Suprapubic skin (tissue), 3 donors: ENCODE results near the gene STAG1.

ENCODE experiments used
- POLR2A ChIP-seq, 2 donors: fragments of 450-650 bp; IDR thresholded peaks; one replicate each; pipeline ENCODE4 v1.6.1; 2017; ENCODE audit warnings: antibody characterized with exemption in 2 of 2, mild to moderate bottlenecking in 2 of 2, moderate library complexity in 2 of 2
- TF ChIP-seq, protein P1 (sequence below), 2 donors: fragments of 200-600 bp in 1 of 2; fragments of 450-650 bp in 1 of 2; sonication (generic) in 1 of 2; IDR thresholded peaks; one replicate each; pipeline ENCODE4 v1.5.1; 2016 to 2019; ENCODE audit warnings: antibody characterized with exemption in 2 of 2, mild to moderate bottlenecking in 1 of 2, moderate library complexity in 1 of 2

DNA sequence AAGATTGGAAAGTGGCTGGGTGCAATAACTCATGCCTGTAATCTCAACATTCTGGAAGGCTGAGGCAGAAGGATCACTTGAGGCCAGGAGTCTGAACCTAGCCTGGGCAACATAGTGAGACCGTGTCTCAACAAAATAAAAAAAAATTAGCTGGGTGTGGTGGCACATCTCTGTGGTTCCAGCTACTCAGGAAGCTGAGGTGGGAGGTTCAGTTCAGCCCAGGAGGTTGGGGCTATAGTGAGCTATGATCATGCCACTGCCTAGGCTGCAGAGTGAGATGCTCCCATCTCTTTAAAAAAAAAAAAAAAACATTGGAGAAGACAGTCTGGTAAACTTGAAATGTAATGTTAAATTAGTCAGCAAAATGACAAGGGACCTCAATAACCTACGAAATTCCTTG lies 57.9 kb downstream of the STAG1 start:
- TF ChIP-seq, protein P1, sequence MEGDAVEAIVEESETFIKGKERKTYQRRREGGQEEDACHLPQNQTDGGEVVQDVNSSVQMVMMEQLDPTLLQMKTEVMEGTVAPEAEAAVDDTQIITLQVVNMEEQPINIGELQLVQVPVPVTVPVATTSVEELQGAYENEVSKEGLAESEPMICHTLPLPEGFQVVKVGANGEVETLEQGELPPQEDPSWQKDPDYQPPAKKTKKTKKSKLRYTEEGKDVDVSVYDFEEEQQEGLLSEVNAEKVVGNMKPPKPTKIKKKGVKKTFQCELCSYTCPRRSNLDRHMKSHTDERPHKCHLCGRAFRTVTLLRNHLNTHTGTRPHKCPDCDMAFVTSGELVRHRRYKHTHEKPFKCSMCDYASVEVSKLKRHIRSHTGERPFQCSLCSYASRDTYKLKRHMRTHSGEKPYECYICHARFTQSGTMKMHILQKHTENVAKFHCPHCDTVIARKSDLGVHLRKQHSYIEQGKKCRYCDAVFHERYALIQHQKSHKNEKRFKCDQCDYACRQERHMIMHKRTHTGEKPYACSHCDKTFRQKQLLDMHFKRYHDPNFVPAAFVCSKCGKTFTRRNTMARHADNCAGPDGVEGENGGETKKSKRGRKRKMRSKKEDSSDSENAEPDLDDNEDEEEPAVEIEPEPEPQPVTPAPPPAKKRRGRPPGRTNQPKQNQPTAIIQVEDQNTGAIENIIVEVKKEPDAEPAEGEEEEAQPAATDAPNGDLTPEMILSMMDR (IDR thresholded peaks at IDR 0.05), result no peak
- no peak for TF ChIP-seq POLR2A (IDR thresholded peaks at IDR 0.05)
